Mucosa of stomach (tissue), 1 donor: ENCODE data around the gene ETV3L.

Experiments
- H3K27me3 ChIP-seq: one replicate; pipeline ENCODE4 v1.7.0; 2013; ENCODE audit warnings: mild to moderate bottlenecking, low read length; ENCODE audit not compliant: control insufficient read depth, insufficient read depth
- H3K36me3 ChIP-seq: one replicate; pipeline ENCODE4 v1.7.0; 2013; ENCODE audit warnings: low read length; ENCODE audit not compliant: control insufficient read depth, insufficient read depth
- H3K4me1 ChIP-seq: one replicate; pipeline ENCODE4 v1.7.0; 2013; ENCODE audit warnings: mild to moderate bottlenecking, low read length; ENCODE audit not compliant: control insufficient read depth, insufficient read depth
- H3K4me3 ChIP-seq: one replicate; pipeline ENCODE4 v1.7.0; 2013; ENCODE audit warnings: low read length
- H3K9ac ChIP-seq: one replicate; pipeline ENCODE4 v1.7.0; 2013; ENCODE audit warnings: mild to moderate bottlenecking, low read length, moderate library complexity
- H3K9me3 ChIP-seq: one replicate; pipeline ENCODE4 v1.7.0; 2013; ENCODE audit warnings: mild to moderate bottlenecking, low read length, moderate library complexity; ENCODE audit not compliant: control insufficient read depth
- donor health status: Pancreatic carcinoma.

The ETV3L gene

DNA sequence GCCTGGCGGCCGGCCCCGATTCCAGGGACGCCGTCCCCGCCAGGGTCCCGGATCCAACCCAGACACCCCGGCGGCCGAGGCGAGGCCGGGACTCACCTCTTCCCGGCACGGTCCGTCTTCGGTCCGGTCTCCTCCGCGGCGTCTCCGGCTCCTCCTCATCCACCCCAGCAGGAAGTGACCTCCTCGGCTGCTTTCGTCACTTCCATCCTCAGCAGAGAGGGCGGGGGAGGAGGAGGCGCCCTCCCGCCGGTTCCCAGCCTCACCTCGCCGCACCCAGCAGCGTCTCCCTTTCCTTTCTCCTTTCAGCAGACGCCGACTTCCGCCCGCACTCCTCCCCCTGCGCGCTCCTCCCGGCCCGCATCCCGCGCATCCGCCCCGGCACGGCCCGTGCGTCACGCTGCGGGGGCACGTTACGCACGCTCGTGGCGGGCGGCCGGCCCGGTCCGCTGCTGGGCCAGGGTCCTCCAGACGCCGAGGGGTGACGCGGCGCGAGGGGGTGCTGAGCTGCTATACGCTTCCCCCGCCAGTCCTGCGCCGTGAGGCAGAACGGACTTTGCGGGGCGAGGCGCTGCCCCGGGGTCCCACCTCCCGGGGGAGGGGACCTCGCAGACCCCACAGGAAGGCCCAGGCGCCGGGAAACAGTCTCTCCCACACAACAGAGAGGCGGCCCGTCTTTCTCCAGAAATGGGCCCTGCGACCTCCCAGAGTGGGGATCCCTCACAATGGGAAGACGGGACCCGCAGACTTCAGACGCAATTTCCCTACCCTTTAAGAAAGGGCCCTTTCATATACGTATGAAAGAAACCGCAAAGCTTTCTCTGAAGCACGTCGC is 38.8 kb upstream of the ETV3L start, which contains the start of gene ETV3:
Gene ETV3 (minus strand): TSS at position 176 of the 832 bp plus-strand sequence. CDS start 2,043 bp downstream, outside the sequence.
- Histone ChIP-seq H3K4me1 (peaks cover 28% of the 10 kb centered on the region), H3K9ac (peak within 1 kb of the TSS; percentile 91), H3K9me3 (no peaks in the 10 kb centered on the region), H3K4me3 (peak within 1 kb of the TSS; percentile 58), H3K36me3 (peaks cover 9% of the 10 kb centered on the region), H3K27me3 (no peaks in the 10 kb centered on the region)

DNA sequence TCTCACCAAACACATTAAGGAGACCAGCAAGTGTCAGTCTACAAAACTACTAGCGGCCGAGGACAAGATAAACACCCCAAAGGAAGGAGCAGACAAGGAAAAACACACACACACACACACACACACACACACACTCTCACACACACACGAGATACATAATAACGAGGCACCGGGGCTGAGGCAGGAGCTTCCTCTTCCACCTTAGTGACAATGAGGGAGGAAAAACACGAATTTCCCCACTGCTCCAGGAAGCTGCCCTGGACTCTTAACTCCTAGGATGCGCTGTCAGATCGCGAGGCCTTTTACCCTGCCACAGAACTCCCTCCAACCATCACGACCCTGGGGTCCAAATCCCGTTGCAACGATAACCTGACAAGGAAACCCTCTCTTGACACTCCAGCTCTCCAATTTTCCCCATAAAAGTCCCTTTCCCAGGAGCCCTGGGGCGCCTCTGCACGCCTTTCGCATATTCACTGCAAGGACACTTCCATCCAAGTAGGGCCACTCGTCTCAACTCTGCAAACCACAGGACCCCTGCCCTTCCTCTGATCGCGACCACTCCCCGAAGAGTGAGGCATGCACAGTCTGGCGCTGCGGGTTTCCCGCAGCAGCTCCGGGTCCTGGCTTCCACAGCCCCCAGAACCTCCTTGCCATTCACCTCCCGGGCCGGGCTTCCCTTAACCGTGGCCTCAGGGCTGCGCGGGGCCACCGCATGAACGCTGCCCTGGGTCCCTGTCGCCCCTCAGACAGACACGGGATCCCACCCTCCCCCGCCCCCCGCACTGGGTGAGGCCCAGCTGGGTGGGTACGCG is 38.0 kb upstream of the ETV3L start:
- H3K27me3 ChIP-seq = no peaks in the 10 kb centered on the region
- peaks cover 28% of the 10 kb centered on the region for H3K4me1 ChIP-seq
- no peaks in the 10 kb centered on the region for H3K9me3 ChIP-seq
- peak overlapping the region; percentile 58 for H3K4me3 ChIP-seq
- H3K36me3 ChIP-seq = peaks cover 12% of the 10 kb centered on the region
- peak overlapping the region; percentile 91 for H3K9ac ChIP-seq

DNA sequence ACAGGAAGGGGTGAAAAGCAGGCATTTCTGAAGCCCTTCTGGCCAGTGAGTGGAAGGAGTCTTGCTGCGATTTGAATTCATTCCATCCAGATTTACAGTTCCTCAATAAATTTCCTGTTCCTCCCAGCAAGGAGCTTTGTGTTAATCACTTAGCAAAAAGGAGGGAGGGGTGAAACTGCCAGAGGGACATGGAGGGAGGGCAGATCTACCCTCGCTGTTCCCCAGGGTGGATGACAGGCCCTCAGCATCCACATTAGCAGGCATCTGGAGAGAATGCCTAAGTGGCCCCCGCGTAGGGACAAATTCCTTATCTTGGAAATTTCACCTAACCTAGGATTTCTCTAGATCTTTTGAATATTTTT is 37.4 kb upstream of the ETV3L start:
- Histone ChIP-seq H3K9ac (peak overlapping the region; percentile 91), H3K36me3 (peaks cover 17% of the 10 kb centered on the region), H3K9me3 (no peaks in the 10 kb centered on the region), H3K27me3 (no peaks in the 10 kb centered on the region), H3K4me1 (peaks cover 29% of the 10 kb centered on the region), H3K4me3 (peak overlapping the region; percentile 58)

DNA sequence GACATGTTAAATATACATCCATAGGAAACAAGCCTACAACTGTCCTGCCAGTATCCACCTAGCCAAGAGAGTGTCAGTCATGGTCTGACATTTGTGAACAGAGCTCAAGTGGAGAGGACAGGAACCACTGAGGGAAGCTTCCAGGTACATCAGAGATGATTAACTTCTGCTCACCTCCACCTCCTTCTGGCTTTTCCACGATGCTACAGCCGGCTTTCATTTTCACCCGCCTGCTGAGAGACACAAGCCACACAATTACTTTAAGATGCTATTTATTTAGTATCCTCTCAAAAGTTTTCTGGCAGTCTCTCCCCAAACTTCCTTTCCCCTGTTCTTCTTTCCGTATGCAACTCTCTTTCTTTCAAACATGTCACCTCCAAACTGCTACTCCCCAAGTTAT is 36.5 kb upstream of the ETV3L start:
- peaks cover 38% of the 10 kb centered on the region for H3K4me1 ChIP-seq
- peaks cover 17% of the 10 kb centered on the region for H3K36me3 ChIP-seq
- no peaks in the 10 kb centered on the region for H3K9me3 ChIP-seq
- no peak overlapping the region for H3K4me3 ChIP-seq
- H3K9ac ChIP-seq = peak overlapping the region; percentile 10
- H3K27me3 ChIP-seq = no peaks in the 10 kb centered on the region

DNA sequence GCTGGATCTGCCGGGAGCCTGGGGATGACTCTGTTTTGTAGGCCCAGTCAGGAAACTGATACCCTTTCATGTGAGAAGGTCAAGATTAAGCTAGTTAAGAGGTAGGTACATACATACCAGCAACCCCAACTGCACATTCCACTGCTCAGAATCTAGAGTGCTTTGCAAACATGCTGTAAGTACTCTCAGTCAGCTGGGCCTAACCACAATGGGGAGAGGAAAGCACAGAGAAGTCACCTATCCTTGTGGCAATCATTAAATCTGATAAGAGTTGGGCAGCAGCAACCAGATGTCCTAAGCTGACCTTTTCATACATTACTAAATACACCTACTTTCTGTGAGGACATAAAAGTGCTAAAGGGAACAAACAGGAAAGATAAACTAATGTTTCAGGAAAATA is 36.0 kb upstream of the ETV3L start:
- Histone ChIP-seq H3K9ac (no peak overlapping the region), H3K4me1 (peaks cover 41% of the 10 kb centered on the region), H3K36me3 (peaks cover 17% of the 10 kb centered on the region), H3K9me3 (no peaks in the 10 kb centered on the region), H3K4me3 (no peak overlapping the region), H3K27me3 (no peaks in the 10 kb centered on the region)

DNA sequence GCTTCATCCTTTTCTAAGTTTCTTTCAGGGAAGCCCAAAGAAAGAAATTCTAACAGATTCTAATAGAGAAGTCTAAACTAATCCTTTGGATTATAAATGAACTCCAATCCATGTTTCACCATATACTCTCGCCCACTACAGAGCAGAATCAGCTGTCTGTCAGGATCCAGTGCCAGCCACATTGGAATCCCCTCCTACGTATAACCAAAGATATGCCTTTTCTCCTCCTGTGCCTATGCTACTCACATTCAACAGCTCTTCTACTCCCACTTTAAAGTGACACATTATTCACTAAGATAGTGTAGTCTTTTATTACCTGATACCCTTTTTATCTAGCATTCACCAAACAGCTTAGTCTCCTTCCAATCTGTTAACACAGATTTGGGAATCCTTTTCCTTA is 35.5 kb upstream of the ETV3L start:
- Histone ChIP-seq H3K36me3 (peaks cover 17% of the 10 kb centered on the region), H3K4me1 (peaks cover 41% of the 10 kb centered on the region)

DNA sequence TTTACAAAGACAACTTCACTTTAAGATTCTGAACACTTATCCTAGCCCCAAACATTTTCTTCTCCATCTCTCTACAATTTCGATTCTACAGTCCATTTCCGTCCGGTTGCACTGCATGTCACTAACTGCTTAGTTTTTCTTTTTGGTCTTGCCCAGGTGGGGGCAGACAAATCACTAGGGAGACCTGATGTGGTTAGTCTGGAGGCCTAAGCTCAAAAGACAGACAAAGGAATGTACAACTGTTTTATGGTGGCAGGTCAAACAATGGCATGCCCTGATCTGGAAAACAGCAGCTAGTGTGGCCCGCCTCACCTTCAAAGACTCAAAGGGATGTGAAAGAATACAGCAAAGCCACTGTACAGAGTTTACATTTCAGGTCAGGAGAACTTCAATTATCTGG is 34.8 kb upstream of the ETV3L start:
- H3K9ac ChIP-seq = no peak overlapping the region
- no peak overlapping the region for H3K4me3 ChIP-seq
- no peaks in the 10 kb centered on the region for H3K9me3 ChIP-seq
- no peaks in the 10 kb centered on the region for H3K27me3 ChIP-seq
- H3K36me3 ChIP-seq = peaks cover 17% of the 10 kb centered on the region
- peaks cover 41% of the 10 kb centered on the region for H3K4me1 ChIP-seq

More for the DNA sequence above, 35.5 kb upstream of the ETV3L start:
- no peak overlapping the region for H3K9ac ChIP-seq
- no peak overlapping the region for H3K4me3 ChIP-seq
- H3K9me3 ChIP-seq = no peaks in the 10 kb centered on the region
- H3K27me3 ChIP-seq = no peaks in the 10 kb centered on the region

DNA sequence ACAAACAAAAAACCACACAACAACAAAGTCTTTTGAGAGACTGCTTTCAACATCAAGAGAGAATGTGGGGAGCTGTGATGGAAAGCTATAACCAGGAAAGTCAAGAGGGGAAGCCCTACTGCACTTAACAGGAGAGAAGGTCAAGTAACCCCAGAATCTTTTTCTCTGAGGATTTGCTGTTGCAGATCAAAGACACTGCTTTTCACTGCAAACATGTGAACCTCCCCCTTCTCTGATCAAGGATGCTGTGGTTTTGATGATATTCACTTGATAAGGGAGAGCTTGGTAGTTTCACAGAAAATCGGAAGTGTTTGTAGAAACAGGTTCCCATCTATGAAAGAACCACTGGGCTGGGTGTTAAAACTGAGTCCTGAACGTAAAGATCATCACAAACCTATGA is 33.8 kb upstream of the ETV3L start:
- H3K4me3 ChIP-seq = no peak overlapping the region
- peaks cover 17% of the 10 kb centered on the region for H3K36me3 ChIP-seq
- H3K9ac ChIP-seq = no peak overlapping the region
- no peaks in the 10 kb centered on the region for H3K9me3 ChIP-seq
- peaks cover 37% of the 10 kb centered on the region for H3K4me1 ChIP-seq
- no peaks in the 10 kb centered on the region for H3K27me3 ChIP-seq

DNA sequence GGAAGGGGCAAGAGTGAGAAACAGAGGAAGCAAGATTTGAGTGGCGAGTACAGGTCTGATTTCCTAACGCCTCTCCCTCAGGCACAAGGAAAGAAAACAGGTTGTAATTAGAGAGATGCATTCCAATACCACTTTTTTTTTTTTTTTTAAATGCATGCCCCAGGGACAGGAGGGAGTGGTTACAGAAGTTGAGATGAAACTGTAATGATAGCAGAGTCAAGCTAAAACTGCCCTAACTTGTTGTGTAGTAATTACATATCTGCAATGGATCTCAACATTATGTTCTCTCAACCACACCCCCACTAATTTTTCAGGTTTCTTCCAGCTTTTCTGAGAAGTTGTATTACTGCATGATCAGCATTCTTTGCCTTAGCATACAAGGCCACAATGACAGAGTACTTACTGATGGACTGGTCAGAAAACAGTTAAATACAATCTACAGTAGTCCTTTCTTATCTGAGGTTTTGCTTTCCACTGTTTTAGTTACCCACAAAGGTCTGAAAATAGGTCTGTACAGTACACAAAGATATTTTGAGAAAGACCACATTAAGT is 33.1 kb upstream of the ETV3L start:
- no peak overlapping the region for H3K9ac ChIP-seq
- H3K9me3 ChIP-seq = no peaks in the 10 kb centered on the region
- H3K27me3 ChIP-seq = no peaks in the 10 kb centered on the region
- H3K36me3 ChIP-seq = peaks cover 17% of the 10 kb centered on the region
- H3K4me3 ChIP-seq = no peak overlapping the region
- H3K4me1 ChIP-seq = peaks cover 37% of the 10 kb centered on the region

DNA sequence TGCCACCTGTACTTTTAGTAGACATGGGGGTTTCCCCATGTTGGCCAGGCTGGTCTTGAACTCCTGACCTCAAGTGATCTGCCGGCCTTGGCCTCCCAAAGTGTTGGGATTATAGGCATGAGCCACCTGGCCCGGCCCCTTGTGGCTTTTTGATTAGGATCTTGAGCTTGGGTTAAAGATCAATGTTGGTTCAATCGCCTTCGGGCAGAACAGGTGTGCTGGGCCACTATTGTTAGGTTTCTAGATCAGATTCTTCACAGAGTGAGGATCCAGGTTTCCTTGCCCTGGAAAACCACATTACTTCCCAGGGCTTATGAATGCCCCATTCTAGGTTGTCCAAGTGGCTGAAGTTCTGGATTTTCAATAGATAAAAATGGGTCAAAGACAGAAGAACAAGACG is 32.5 kb upstream of the ETV3L start:
- H3K9ac ChIP-seq = no peak overlapping the region
- no peaks in the 10 kb centered on the region for H3K9me3 ChIP-seq
- no peaks in the 10 kb centered on the region for H3K27me3 ChIP-seq
- no peak overlapping the region for H3K4me3 ChIP-seq
- H3K36me3 ChIP-seq = peaks cover 17% of the 10 kb centered on the region
- peaks cover 37% of the 10 kb centered on the region for H3K4me1 ChIP-seq

DNA sequence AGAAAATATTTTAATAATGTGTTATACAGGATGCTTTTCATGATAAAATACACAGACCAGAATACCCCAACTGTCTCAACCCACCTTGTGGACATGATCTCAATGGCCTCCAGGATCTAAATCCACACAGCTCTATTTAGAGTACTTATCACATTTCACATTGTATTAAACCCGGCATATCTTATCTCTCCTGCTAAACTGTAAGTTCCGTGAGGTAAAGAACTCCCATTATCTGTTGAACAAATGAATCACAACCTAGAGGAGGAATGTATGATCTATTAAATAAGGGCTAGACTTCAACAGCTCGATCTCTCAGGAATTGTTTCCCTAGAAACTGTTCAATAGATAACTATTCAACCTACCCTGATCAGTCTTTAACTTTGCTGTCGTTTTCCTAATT is 31.7 kb upstream of the ETV3L start:
- Histone ChIP-seq H3K27me3 (no peaks in the 10 kb centered on the region), H3K4me3 (no peak overlapping the region), H3K4me1 (peaks cover 28% of the 10 kb centered on the region), H3K9me3 (no peaks in the 10 kb centered on the region), H3K9ac (no peak overlapping the region), H3K36me3 (peaks cover 17% of the 10 kb centered on the region)

DNA sequence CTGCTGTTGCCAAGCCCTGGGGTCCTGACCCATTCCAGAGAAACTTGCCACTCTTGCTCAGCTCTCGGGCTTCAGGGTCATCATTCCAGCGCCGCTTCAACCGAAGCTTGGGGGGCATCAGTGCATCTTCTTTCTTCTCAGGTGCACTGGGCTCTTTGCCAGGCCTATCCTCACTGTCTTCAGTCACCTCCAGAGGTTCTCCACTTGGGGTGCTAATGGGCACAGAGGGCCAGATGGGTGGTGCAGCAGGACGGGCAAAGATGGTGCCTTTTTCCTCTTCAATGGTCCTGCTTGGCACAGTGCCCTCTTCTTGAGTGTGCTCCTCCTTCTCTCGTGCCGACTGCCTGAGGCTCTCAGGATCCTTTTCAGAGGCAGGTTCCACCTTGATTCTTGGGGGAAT is 25.2 kb upstream of the ETV3L start:
- H3K27me3 ChIP-seq = no peaks in the 10 kb centered on the region
- H3K4me3 ChIP-seq = no peak overlapping the region
- no peak overlapping the region for H3K9ac ChIP-seq
- no peaks in the 10 kb centered on the region for H3K9me3 ChIP-seq
- peaks cover 11% of the 10 kb centered on the region for H3K36me3 ChIP-seq
- no peaks in the 10 kb centered on the region for H3K4me1 ChIP-seq
